Transverse colon (tissue), 3 donors: ENCODE measurements around the gene MDFIC2.

Experiments used
- CTCF ChIP-seq, 5 experiments: fragments of 200-600 bp in 3 of 5; fragments of 450-650 bp in 2 of 5; sonication (generic) in 3 of 5; IDR thresholded peaks; 1 replicate in 2 of 5; 2 replicates in 3 of 5; pipeline ENCODE4 v1.5.1; 2016 to 2017; ENCODE audit warnings: antibody characterized with exemption in 5 of 5, inconsistent platforms in 3 of 5, mild to moderate bottlenecking in 2 of 5, moderate library complexity in 1 of 5
- EP300 ChIP-seq: sonication (generic); formaldehyde crosslinking; IDR thresholded peaks from one replicate; pipeline ENCODE4 v1.6.1; 2017; ENCODE audit warnings: antibody characterized with exemption, low read depth

DNA sequence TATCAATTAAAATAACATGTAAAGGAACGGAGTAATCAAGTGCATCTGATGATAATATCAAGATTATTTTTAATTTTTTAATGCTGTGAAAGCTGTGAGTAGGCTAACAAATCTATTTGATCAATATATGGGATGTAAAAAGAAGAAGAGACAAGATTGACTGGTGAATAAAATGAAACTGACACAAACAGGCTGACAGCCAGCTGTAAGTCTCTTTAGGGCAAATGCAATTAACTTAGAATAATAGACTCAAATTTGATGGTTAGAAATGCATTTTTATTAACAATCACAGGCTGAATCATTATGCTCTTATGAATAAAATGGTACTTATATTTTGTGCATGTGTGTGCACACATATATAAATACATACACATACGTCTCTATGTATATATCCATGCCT is 68.0 kb downstream of the MDFIC2 start:
- TF ChIP-seq CTCF (IDR thresholded peaks at IDR 0.05) (no peak), EP300 (no peak)
